ENCODE data around the gene EXOC6. TPM values are rescaled to one million over a fixed set of nuclear protein-coding genes. Genes with fewer than 3 reads are reported as not detected.

The EXOC6 gene
- polyA plus RNA-seq, 1 donor (not counting 4 experiments of a cell fraction or from before 2014, with no cell fraction given): 1.2 TPM

DNA sequence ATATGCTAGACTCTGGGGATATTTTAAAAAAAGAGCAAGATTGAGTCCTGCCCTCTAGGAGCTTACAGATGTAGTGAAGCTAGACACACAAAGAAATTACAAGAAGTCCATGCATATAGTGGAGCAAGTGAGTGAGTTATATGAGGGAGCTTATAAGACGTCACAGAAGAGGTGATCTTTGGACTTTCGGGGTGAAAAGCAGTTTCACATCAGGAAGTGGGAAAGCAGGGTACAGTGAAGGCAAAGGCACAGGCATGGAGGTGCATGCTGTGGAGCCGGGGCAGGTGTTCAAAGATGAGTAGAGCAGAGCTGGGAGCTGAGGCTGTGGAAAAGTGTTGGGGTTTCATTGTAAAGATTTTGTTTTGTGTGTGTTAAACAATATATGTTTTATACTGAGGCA, 38.5 kb upstream of the EXOC6 start:
- Histone ChIP-seq H3K27me3 (ENCODE audit: control insufficient read depth, extremely low read depth, insufficient read depth, low read length) (no peaks in the 10 kb centered on the region), H3K9ac (ENCODE audit: control insufficient read depth, extremely low read depth, insufficient read depth, low read length) (no peak overlapping the region), H3K36me3 (ENCODE audit: control insufficient read depth in 2 of 2, extremely low read depth in 1 of 2, insufficient read depth in 2 of 2, low read length in 2 of 2) (no peaks in the 10 kb centered on the region), H3K9me1 (ENCODE audit: control insufficient read depth, extremely low read depth, insufficient read depth, low read length) (no peaks in the 10 kb centered on the region), H4K20me1 (ENCODE audit: control insufficient read depth, extremely low read depth, insufficient read depth, low read length) (no peaks in the 10 kb centered on the region), H3K4me1 (ENCODE audit: control insufficient read depth, extremely low read depth, insufficient read depth, low read length) (no peaks in the 10 kb centered on the region), H3K27ac (ENCODE audit: control insufficient read depth, insufficient read depth, low read length) (no peak overlapping the region), H3K4me2 (ENCODE audit: control insufficient read depth, extremely low read depth, insufficient read depth, low read depth, low read length) (no peak overlapping the region), H3K9me3 (ENCODE audit: control insufficient read depth, low read depth, low read length) (no peaks in the 10 kb centered on the region), H3K79me2 (ENCODE audit: control insufficient read depth, insufficient read depth, low read length) (no peaks in the 10 kb centered on the region), H2AFZ (ENCODE audit: control insufficient read depth, low read length) (no peak overlapping the region), H3K4me3 (ENCODE audit: control insufficient read depth in 2 of 3, extremely low read depth in 1 of 3, insufficient read depth in 2 of 3, low read depth in 1 of 3, low read length in 3 of 3) (no peak overlapping the region)
- dilution Hi-C loops (cut with MboI; ENCODE audit: extremely low pct_ligation_motif_present, low sequenced_read_pairs): no loop called here
- TF ChIP-seq, protein P1, sequence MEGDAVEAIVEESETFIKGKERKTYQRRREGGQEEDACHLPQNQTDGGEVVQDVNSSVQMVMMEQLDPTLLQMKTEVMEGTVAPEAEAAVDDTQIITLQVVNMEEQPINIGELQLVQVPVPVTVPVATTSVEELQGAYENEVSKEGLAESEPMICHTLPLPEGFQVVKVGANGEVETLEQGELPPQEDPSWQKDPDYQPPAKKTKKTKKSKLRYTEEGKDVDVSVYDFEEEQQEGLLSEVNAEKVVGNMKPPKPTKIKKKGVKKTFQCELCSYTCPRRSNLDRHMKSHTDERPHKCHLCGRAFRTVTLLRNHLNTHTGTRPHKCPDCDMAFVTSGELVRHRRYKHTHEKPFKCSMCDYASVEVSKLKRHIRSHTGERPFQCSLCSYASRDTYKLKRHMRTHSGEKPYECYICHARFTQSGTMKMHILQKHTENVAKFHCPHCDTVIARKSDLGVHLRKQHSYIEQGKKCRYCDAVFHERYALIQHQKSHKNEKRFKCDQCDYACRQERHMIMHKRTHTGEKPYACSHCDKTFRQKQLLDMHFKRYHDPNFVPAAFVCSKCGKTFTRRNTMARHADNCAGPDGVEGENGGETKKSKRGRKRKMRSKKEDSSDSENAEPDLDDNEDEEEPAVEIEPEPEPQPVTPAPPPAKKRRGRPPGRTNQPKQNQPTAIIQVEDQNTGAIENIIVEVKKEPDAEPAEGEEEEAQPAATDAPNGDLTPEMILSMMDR (optimal IDR thresholded peaks at IDR 0.05 in 1 of 3, IDR thresholded peaks at IDR 0.05 in 1 of 3, conservative IDR thresholded peaks at IDR 0.05 in 1 of 3; ENCODE audit: extremely low read depth in 1 of 3, insufficient read depth in 2 of 3, low read length in 3 of 3): no peak
- TF ChIP-seq EZH2 (IDR thresholded peaks at IDR 0.05; ENCODE audit: low read length): no peak
- FAIRE-seq (no peak), DNase-seq (ENCODE audit: low read depth, low spot score) (no peak)

DNA sequence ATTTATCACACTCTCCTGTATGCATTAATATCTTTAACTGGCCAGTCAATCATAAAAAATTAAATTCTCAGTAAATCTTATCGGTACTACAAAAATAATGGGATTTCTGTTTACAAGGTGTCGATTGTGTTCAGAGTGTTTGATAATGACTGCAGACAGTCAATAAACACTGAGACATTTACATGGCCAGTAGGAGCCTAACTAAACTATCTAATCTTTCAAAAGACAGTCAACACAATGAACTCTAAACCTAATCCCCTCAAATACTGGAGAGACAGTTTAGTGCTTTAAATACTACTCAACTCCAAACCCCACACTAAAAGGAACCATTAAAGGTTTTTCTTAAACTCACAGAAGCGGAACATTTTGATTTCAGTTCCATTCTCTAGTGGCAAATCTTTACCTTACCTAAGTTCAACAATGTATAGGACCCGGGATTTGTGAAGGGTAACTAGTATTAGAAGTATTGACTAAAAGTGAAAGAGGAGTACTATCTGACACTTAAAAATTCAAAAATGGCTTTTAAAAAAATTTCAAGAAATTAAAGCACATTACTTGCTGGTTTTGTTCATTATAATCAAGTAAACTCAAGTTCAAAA, 37.3 kb upstream of the EXOC6 start:
- no peaks in the 10 kb centered on the region for H3K27me3 ChIP-seq (ENCODE audit: control insufficient read depth, extremely low read depth, insufficient read depth, low read length)

More for the DNA sequence above, 37.3 kb upstream of the EXOC6 start:
- no peak overlapping the region for H3K4me3 ChIP-seq (ENCODE audit: control insufficient read depth in 2 of 3, extremely low read depth in 1 of 3, insufficient read depth in 2 of 3, low read depth in 1 of 3, low read length in 3 of 3)
- no peaks in the 10 kb centered on the region for H3K36me3 ChIP-seq (ENCODE audit: control insufficient read depth in 2 of 2, extremely low read depth in 1 of 2, insufficient read depth in 2 of 2, low read length in 2 of 2)
- H3K79me2 ChIP-seq (ENCODE audit: control insufficient read depth, insufficient read depth, low read length): no peaks in the 10 kb centered on the region
- H3K4me1 ChIP-seq (ENCODE audit: control insufficient read depth, extremely low read depth, insufficient read depth, low read length): no peaks in the 10 kb centered on the region
- H3K27ac ChIP-seq (ENCODE audit: control insufficient read depth, insufficient read depth, low read length): no peak overlapping the region
- TF ChIP-seq, protein P1 (optimal IDR thresholded peaks at IDR 0.05 in 1 of 3, IDR thresholded peaks at IDR 0.05 in 1 of 3, conservative IDR thresholded peaks at IDR 0.05 in 1 of 3; ENCODE audit: extremely low read depth in 1 of 3, insufficient read depth in 2 of 3, low read length in 3 of 3): no peak
- no peak for TF ChIP-seq EZH2 (IDR thresholded peaks at IDR 0.05; ENCODE audit: low read length)
- H2AFZ ChIP-seq (ENCODE audit: control insufficient read depth, low read length): no peak overlapping the region
- DNase-seq (ENCODE audit: low read depth, low spot score) (no peak), FAIRE-seq (no peak)
- H3K9me3 ChIP-seq (ENCODE audit: control insufficient read depth, low read depth, low read length): no peaks in the 10 kb centered on the region
- no peak overlapping the region for H3K4me2 ChIP-seq (ENCODE audit: control insufficient read depth, extremely low read depth, insufficient read depth, low read depth, low read length)
- dilution Hi-C loops (cut with MboI; ENCODE audit: extremely low pct_ligation_motif_present, low sequenced_read_pairs): no loop called here
- no peaks in the 10 kb centered on the region for H4K20me1 ChIP-seq (ENCODE audit: control insufficient read depth, extremely low read depth, insufficient read depth, low read length)
- H3K9ac ChIP-seq (ENCODE audit: control insufficient read depth, extremely low read depth, insufficient read depth, low read length): no peak overlapping the region
- H3K9me1 ChIP-seq (ENCODE audit: control insufficient read depth, extremely low read depth, insufficient read depth, low read length): no peaks in the 10 kb centered on the region
